WI38 (cell line): Measurements from ENCODE around the gene PRPF38B.

ENCODE experiments used
- H3K4me3 ChIP-seq: 2 replicates; pipeline ENCODE4 v1.5.1; 2011; ENCODE audit warnings: low read depth, mild to moderate bottlenecking, control low read depth, low read length
- CTCF ChIP-seq: IDR thresholded peaks from 2 replicates; pipeline ENCODE4 v1.5.1; 2012; ENCODE audit warnings: low read depth, mild to moderate bottlenecking, control low read depth, low read length

Gene PRPF38B

GRCh38 chr1:108746382-108747170 lies 54.5 kb downstream of the PRPF38B start, which contains the start of gene STXBP3:
TSS of gene STXBP3 (plus strand) at chr1:108746674. CDS start at chr1:108746738, 64 bp downstream.
- peak; percentile 84 for TF ChIP-seq CTCF
- H3K4me3 ChIP-seq = peak within 1 kb of the TSS; percentile 91

- TF ChIP-seq CTCF = no peak
- peak overlapping the region; percentile 91 for H3K4me3 ChIP-seq
Measured at GRCh38 chr1:108747171-108747850, 55.2 kb downstream of the PRPF38B start.

GRCh38 chr1:108747898-108748297 lies 55.8 kb downstream of the PRPF38B start:
- peak overlapping the region; percentile 91 for H3K4me3 ChIP-seq
- no peak for TF ChIP-seq CTCF

- no peak overlapping the region for H3K4me3 ChIP-seq
- TF ChIP-seq CTCF = no peak
Measured at GRCh38 chr1:108749081-108749480, 57.0 kb downstream of the PRPF38B start.

GRCh38 chr1:108750476-108751181 lies 58.5 kb downstream of the PRPF38B start:
- H3K4me3 ChIP-seq = no peak overlapping the region
- no peak for TF ChIP-seq CTCF
